HG03378 (cell line): ENCODE data around the gene ACR.
"Not testable (repeated sequence)": the region's sequence is repeated elsewhere in the genome, so short reads cannot be mapped to it uniquely, and the experiment has no call there.

Experiments used
- ATAC-seq: cut with Tn5 transposase; IDR thresholded peaks from one replicate; pipeline ENCODE4 v1.9.1; 2021; ENCODE audit warnings: mild to moderate bottlenecking, moderate library complexity; ENCODE audit not compliant: unreplicated experiment

The ACR gene

GRCh38 chr22:50761829-50762228 is 23.8 kb downstream of the ACR start:
- not testable (repeated sequence) for ATAC-seq

DNA sequence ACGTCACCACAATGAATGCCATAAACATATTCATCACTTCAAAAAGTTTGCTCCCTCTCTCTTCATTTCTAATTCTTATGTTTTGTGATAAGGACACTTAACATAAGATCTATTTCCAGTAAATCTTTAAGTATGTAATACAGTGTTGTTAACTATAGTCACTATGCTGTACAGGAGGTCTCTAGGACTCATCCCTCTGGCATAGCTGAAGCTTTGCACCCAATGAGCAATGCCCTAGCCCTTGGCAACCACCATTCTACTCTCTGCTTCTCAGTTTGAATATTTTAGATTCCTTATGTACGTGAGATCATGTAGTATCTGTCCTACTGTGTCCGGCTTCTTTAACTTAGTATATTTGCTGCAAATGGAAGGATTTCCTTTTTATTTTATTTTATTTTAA is 26.3 kb downstream of the ACR start:
- not testable (repeated sequence) for ATAC-seq

DNA sequence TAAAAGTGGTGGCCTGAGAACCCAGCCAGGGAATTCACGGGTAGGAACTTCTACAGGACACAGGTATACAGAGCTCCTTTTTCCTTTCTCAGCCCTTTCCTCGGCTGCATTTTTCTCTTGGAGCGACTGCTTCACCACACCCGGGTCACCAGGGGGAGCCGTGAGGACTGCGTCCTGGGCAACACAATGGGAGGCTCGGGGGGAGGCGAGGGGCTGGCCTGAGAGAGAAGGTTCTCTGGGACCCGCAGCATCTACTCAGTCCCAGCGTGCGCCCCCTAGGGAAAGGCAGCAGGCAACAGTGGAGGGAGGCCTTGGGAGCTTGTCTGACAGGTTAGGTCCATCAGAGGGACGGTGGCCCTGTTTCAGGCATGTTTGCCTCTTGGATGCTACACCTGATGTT is 37.1 kb downstream of the ACR start:
- not testable (repeated sequence) for ATAC-seq

DNA sequence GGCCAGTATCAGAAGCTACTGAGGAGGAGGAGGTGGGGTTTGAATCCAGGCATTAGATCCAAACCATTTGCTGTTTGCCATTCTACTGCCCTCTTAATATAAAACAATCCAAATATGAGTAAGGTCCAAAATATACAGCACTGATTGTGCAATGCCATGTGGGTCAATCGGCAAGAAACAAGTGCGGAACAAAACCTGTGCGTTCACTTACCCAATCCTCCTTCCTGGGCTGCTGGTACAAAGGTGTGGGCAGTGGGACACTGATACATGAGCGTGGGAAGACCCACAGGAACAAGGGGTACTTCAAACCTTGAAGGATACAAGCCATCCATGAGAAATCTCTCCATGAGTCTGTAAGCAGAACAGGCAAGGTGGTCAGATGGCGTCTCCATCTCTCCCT is 39.6 kb downstream of the ACR start:
- not testable (repeated sequence) for ATAC-seq

DNA sequence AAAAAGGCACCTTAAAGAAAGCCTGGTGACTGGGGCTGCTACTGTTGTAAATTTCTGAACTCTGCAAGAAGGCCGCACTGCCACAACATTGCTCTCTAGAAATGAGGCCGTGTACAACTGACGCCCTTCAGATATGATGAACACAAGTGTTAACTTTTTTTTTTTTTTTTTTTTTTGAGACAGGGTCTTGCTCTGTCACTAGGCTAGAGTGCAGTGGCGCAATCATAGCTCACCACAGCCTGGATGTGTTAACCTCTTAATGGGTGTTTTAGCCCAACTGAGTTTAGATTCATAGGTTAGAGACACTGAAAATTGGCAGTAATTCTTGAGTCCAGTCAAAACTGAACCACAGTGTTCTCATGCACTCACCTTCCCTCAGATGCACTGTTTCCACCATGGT is 42.2 kb downstream of the ACR start:
- ATAC-seq, result not testable (repeated sequence)

GRCh38 chr22:50782253-50782652 is 44.2 kb downstream of the ACR start:
- not testable (repeated sequence) for ATAC-seq

- ATAC-seq, result peak; percentile 70
Measured at GRCh38 chr22:50783033-50783879, 45.3 kb downstream of the ACR start, which contains the start of gene RABL2B. RABL2B (minus strand) TSS chr22:50783636; CDS start chr22:50782294, 1,342 bp downstream.

- ATAC-seq, result peak; percentile 27
Measured at GRCh38 chr22:50783880-50784276, 45.9 kb downstream of the ACR start.

DNA sequence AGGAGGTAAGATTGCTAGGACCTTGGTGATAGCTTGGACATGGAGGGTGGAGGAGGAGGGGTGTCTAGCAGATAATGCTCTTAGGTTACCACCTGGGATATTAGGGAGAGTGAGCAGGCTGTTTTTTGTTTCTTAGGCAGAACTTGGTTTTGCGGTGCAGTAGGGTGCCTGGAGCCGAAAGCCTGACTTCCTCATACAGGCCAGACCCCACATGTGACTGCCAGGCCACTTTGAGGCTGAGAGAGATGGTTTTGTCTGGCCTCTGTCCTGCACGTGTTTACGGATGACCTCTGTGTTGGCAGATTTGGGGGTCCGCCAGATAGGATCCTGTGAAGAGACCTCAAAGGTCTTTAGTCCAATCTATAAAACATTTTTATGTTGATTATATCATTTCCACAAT is 47.3 kb downstream of the ACR start:
- not testable (repeated sequence) for ATAC-seq

- not testable (repeated sequence) for ATAC-seq
Measured at GRCh38 chr22:50786936-50787335, 48.9 kb downstream of the ACR start.
